IPS-20b (cell line): Measurements from ENCODE around the gene PCK1.

Experiments
- H3K27ac ChIP-seq: one replicate; pipeline ENCODE4 v1.5.1; 2013; ENCODE audit warnings: low read length
- H3K27me3 ChIP-seq: 2 replicates; pipeline ENCODE4 v1.6.1; 2013; ENCODE audit warnings: mild to moderate bottlenecking, low read length, inconsistent platforms; ENCODE audit not compliant: insufficient read depth
- H3K36me3 ChIP-seq: 2 replicates; pipeline ENCODE4 v1.6.1; 2013; ENCODE audit warnings: low read depth, mild to moderate bottlenecking, inconsistent platforms, low read length, moderate library complexity; ENCODE audit not compliant: insufficient read depth
- H3K4me1 ChIP-seq: 2 replicates; pipeline ENCODE4 v1.6.1; 2013; ENCODE audit warnings: mild to moderate bottlenecking, control low read depth, inconsistent platforms, low read length, moderate library complexity; ENCODE audit not compliant: insufficient read depth
- H3K4me3 ChIP-seq: 2 replicates; pipeline ENCODE4 v1.5.1; 2013; ENCODE audit warnings: mild to moderate bottlenecking, low read length, inconsistent platforms
- H3K9ac ChIP-seq: 2 replicates; pipeline ENCODE4 v1.6.1; 2013; ENCODE audit warnings: low read depth, mild to moderate bottlenecking, inconsistent platforms, low read length, moderate library complexity
- H3K9me3 ChIP-seq: 2 replicates; pipeline ENCODE4 v1.6.1; 2013; ENCODE audit warnings: mild to moderate bottlenecking, low read depth, low read length, inconsistent platforms; ENCODE audit not compliant: insufficient read depth

The PCK1 gene

DNA sequence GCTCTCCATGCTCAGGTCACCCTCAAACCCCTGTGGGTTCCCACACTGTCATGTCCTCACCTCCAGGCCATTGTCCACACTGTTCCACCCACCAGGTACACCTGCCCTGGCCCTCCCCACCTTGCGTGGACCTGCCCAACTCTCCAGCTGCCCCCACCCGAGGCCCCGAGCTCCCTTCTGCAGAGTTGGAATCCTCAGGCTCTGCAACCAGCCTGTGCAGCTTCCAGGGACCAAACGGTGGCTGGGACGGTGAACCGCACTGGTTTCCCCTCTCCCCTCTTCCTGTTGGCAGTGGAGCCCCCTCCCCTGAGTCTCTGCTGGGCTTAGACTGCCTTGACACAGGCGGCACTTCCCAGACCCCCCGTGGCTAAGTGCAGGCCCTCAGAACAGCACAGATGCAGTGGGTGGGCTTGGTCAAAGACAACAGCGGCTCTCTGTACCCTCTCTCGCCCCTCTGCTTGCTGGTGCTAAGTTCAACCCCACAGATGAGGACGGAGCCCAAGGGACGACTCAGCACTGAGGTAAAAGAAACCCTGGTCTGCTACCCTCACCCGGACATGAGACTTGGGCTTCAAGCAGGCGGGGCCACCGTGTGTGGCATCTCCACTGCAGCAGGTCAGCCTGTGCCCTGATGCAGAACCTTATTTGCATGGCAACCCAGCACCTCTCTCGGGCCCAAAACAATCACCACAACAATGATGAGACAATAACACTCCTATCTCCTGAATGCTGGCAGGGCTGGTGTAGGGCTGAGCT lies 48.4 kb downstream of the PCK1 start:
- Histone ChIP-seq H3K36me3 (no peaks in the 10 kb centered on the region), H3K27me3 (no peaks in the 10 kb centered on the region), H3K9me3 (no peaks in the 10 kb centered on the region), H3K27ac (no peak overlapping the region), H3K9ac (no peak overlapping the region), H3K4me1 (no peaks in the 10 kb centered on the region), H3K4me3 (no peak overlapping the region)

DNA sequence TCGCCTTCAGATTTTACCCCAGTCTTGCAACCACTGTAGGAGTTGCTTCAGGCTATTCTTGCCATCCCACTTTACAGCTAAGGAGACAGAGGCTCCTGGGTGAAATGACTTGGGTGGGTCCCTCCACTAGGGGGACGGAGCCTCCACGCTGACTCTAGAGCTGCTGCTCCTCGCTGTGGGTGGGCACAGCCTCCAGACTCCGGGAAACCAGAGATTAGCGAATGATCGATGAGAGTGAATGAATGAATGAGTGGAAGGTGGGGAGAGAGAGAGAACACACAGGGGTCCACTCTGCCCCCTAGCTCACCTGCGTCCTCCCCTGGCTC lies 48.9 kb downstream of the PCK1 start:
- Histone ChIP-seq H3K9me3 (no peaks in the 10 kb centered on the region), H3K4me3 (no peak overlapping the region), H3K36me3 (no peaks in the 10 kb centered on the region), H3K27ac (no peak overlapping the region), H3K27me3 (no peaks in the 10 kb centered on the region), H3K4me1 (no peaks in the 10 kb centered on the region), H3K9ac (no peak overlapping the region)

DNA sequence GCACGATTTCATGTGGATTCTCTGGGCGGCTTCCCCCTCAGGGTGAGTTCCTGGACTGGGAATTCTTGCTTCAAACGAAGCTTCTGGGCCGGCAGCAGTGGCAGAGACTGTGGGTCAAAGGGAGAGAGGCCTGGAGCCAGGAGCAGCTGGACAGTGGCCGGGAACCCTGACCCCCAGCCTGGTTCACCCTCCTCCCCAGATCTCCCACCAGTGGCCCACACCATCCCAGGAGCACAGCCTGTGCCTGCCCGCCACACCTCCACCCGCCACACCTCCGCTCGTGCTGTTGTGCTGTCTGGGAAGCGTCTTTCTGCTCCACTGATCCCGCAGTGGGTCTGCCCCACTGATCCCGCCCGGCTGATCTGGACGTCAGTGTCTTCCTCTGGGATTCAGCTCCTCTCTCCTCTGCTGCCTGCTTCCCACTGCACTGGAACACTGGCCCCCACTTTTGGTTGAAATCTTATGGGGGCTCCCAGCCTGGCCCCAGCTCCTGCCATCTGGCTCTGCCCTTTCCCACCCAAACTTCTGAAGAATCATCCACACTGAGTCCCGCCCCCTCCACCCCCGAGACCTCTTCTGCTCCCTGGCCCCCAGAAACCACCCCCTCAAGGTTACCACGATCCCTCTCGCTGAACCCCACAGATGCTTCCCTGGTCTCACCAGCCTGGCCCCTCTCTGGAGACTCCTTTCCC lies 49.5 kb downstream of the PCK1 start:
- Histone ChIP-seq H3K36me3 (no peaks in the 10 kb centered on the region), H3K4me1 (no peaks in the 10 kb centered on the region), H3K4me3 (no peak overlapping the region), H3K27ac (no peak overlapping the region), H3K9ac (no peak overlapping the region), H3K27me3 (no peaks in the 10 kb centered on the region), H3K9me3 (no peaks in the 10 kb centered on the region)

DNA sequence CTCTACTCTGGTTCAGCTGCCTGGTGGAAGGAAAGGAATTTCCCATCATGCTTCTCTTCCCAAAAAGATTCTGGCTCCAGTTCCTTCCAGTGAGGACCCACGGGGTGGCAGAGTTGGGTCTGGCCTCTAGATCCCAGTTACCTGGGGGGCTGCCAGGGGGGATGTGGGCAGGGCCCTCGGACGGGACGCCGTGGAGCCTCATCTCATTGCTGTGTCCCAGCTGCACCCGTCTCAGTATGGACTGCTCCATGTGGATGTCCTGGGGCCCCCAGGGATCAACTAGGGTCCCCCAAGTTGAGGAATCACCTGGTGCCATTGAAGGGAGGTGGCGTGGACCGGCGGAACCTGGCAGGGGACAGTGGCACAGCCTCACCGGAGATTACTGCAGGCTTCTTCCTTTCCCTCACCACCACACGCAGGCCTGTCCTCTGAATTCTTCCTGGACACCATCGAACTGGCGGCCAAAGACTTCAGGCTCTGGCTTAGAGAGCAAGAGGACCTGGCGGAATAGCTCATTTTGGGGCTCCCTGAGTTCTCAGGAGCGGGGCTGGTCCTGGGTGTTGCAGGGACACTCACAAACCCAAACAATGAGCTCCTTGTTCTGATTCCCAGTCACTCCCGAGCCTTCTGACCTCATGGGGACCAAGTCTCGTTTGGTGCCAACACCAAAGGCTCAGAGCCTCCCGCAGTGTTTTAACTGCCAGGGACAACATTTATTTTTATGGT lies 50.8 kb downstream of the PCK1 start:
- no peaks in the 10 kb centered on the region for H3K27me3 ChIP-seq
- no peaks in the 10 kb centered on the region for H3K36me3 ChIP-seq
- H3K4me3 ChIP-seq, result no peak overlapping the region
- H3K9me3 ChIP-seq, result no peaks in the 10 kb centered on the region
- no peaks in the 10 kb centered on the region for H3K4me1 ChIP-seq
- H3K9ac ChIP-seq, result no peak overlapping the region
- H3K27ac ChIP-seq, result no peak overlapping the region

DNA sequence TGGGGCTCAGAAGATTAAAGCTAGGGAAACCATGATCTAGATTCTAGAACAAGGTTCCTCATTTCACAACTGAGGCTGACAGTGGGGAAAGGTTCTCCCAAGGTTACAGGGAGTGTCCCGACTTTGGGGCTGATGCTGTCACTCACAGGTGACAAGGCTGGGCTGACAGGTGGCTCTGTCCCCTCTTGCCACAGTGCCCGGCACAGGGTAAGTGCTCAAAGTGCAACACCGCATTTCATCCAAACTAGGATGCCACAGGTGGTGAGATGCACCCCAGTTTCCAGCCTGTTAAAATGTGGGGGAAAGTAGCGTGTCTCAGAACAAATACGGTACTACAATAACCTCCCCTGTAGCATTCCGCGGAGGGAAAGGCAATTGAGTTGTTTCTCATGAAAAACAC lies 51.5 kb downstream of the PCK1 start:
- H3K27me3 ChIP-seq, result no peaks in the 10 kb centered on the region
- no peaks in the 10 kb centered on the region for H3K9me3 ChIP-seq
- no peak overlapping the region for H3K9ac ChIP-seq
- H3K27ac ChIP-seq, result no peak overlapping the region
- H3K36me3 ChIP-seq, result no peaks in the 10 kb centered on the region
- H3K4me1 ChIP-seq, result no peaks in the 10 kb centered on the region
- H3K4me3 ChIP-seq, result no peak overlapping the region

DNA sequence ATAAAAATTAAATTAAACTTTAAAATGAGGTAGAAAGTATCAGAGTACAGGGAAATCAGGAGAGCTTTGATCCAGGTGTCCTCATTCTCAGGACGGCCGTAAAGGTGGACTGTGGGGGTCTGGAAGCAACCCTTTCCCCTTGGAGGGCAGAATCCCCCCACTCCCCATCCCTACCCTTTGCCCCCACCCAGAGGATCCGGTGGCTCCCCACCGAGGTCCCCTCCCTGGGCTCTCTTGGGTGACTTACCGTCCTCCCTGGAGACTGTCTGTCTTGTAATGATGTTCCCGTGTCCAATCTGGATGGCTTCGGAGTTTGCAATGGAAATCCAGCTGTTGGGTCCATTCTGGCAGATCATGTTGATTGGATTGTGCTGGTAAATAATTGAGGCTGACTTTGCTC lies 52.0 kb downstream of the PCK1 start:
- Histone ChIP-seq H3K27ac (no peak overlapping the region), H3K27me3 (no peaks in the 10 kb centered on the region), H3K4me3 (no peak overlapping the region), H3K9ac (no peak overlapping the region), H3K9me3 (no peaks in the 10 kb centered on the region), H3K4me1 (no peaks in the 10 kb centered on the region), H3K36me3 (no peaks in the 10 kb centered on the region)

DNA sequence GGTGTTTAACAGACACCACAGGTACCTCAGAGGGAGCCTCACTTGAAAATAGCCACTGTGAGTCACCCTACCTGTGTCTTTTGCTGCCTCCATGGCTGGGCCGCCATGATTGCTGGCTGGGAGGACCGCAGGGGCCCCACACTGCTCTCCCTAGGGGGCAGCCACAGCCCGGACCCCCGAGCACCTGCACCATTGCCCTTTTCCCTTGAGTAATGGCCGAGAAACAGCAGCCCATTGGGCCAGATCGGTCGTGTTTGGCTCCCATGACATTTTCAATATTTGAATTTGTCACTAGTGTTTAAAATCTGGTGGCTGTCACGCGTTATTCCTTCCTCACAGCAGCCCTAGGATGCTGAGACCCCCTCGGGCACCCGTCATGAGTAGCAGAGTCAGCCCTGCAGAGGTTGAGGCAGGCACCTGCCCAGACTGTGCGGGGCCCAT lies 52.6 kb downstream of the PCK1 start:
- Histone ChIP-seq H3K27me3 (no peaks in the 10 kb centered on the region), H3K4me1 (no peaks in the 10 kb centered on the region), H3K36me3 (no peaks in the 10 kb centered on the region), H3K27ac (no peak overlapping the region), H3K4me3 (no peak overlapping the region), H3K9ac (no peak overlapping the region), H3K9me3 (no peaks in the 10 kb centered on the region)

DNA sequence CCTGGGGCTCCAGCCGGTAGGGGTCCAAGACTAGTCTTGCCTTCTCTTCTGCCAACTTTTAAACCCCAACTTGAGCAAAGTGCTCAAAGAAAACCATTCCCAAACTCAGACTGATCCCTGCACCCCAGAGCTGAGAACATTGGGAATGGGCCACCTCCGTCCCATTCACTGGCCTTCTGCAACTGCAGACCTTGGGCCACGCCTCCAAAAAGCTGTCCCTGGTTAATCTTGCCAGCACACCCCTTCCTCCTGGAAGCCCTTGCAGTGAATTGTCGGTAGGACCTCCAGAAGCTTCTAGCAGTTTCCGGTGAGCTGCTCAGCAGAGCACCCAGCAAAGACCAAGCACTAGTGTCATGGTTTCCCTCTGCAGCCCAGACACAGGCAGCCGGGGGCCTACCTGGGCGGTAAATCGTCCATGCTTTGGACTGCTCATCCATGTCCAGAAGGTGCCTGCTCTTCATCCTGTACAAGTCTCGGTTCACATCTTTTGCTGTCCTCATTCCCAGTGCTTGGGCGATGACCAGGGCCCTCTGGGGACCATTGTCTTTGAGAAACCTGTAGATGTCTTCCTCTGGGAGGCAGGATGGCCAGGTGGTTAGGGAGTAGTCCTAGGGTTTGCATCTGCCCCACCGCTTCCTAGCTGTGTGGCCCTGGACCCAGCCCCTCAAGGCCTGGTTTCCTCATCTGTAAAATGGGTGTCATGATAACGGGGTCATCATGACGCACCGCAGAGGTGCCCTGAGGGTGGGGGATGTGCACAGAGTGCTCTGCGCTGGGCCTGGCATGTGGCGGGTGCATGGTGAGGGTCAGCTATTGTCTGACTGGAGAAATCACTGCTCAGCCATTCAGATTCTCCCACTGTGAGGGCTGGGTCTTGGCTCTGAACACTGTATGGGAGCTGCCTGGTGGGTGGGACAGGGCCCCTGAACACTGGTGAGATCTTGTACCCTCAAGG lies 53.9 kb downstream of the PCK1 start:
- H3K36me3 ChIP-seq, result no peaks in the 10 kb centered on the region
- H3K9me3 ChIP-seq, result no peaks in the 10 kb centered on the region
- H3K27me3 ChIP-seq, result no peaks in the 10 kb centered on the region
- H3K4me1 ChIP-seq, result no peaks in the 10 kb centered on the region
- no peak overlapping the region for H3K9ac ChIP-seq
- H3K4me3 ChIP-seq, result no peak overlapping the region
- H3K27ac ChIP-seq, result no peak overlapping the region

DNA sequence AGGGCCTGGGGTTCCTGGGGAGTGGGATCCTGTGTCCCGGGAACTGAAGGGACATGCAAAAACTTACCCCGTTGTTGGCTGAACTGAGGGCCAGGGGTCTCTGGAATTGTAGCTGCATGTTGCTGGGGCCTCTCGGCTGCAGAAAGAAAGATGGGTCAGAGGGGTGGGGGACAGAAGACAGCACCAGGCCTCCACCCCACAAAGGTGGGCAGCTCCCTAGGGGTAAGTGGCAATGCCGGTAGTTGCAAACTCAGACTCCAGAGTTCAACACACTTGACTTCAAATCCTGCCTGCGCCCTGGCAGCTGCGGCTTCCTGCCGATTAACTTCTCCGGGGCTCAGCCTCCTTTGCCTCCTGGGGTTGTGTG lies 54.5 kb downstream of the PCK1 start:
- no peaks in the 10 kb centered on the region for H3K4me1 ChIP-seq
- H3K36me3 ChIP-seq, result no peaks in the 10 kb centered on the region
- H3K9ac ChIP-seq, result no peak overlapping the region
- H3K9me3 ChIP-seq, result no peaks in the 10 kb centered on the region
- no peak overlapping the region for H3K4me3 ChIP-seq
- H3K27me3 ChIP-seq, result no peaks in the 10 kb centered on the region
- H3K27ac ChIP-seq, result no peak overlapping the region

DNA sequence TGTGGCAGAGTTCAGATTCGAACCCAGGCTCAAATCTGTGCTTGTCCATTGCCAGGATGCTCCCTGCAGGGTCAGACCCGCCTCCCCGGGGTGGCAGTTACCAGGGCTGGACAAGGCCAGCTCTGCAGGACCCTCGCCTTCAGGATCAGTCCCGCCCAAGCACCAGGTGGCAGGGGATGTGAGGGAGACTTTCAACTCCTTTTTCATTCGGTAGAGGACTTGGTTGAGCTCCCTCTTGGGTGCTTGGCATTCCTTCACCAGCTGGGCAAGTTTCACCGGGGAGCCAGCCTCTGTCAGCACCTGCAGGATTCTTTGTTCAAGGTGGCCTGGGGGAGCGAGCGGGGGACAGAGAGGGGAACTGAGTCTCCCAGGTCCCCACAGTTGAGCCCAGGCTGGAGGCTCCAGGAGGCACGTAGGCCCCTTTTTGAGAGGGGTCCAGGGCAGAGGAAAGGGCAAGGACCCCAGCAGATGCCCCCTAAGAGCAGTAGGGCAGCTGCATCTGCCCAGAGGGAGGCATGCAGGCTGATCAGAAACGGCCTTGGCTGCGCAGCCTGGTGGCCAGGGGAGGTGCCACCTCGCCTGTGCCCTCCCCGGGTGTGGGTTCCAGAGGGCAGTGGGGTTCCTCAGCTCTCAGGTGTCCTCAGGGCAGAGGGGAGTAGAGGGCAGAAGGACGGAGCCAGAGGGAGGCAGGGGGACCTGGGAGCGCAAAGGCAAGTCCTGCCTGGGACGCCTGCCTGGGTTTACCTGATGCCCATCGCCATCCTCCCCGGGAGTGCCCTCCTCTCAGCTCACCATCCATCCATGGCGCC lies 55.4 kb downstream of the PCK1 start:
- no peaks in the 10 kb centered on the region for H3K27me3 ChIP-seq
- H3K9me3 ChIP-seq, result no peaks in the 10 kb centered on the region
- no peak overlapping the region for H3K27ac ChIP-seq
- H3K36me3 ChIP-seq, result no peaks in the 10 kb centered on the region
- H3K4me1 ChIP-seq, result no peaks in the 10 kb centered on the region
- H3K9ac ChIP-seq, result no peak overlapping the region
- H3K4me3 ChIP-seq, result no peak overlapping the region
